BJ (cell line): ENCODE data around the gene DUSP7. TPM values are rescaled to one million over a fixed set of nuclear protein-coding genes. Genes with fewer than 3 reads are reported as not detected.

Experiments
- CTCF ChIA-PET: fragments of 350-600 bp; formaldehyde crosslinking; extraction: SDS; loops from one replicate; lab custom pipeline; 2021; ENCODE audit warnings: antibody characterized with exemption, inconsistent platforms; lab: Yijun Ruan, JAX
- POLR2A ChIA-PET: fragments of 300-600 bp; sonication (Branson Sonifier 250); formaldehyde crosslinking; extraction: SDS; loops from one replicate; lab custom pipeline; 2021; ENCODE audit warnings: antibody characterized with exemption; lab: Charles Lee
- DNase-seq: peaks from one replicate; pipeline ENCODE4 v3.0.0-alpha.2; 2011; ENCODE audit warnings: low read depth
- H3K27me3 ChIP-seq: 2 replicates; pipeline ENCODE4 v1.6.0; 2011; ENCODE audit warnings: low read length; ENCODE audit not compliant: control insufficient read depth, insufficient read depth
- H3K36me3 ChIP-seq: 2 replicates; pipeline ENCODE4 v1.5.1; 2011; ENCODE audit warnings: low read length; ENCODE audit not compliant: control insufficient read depth, insufficient read depth
- H3K4me3 ChIP-seq: 2 replicates; pipeline ENCODE4 v1.5.1; 2011; ENCODE audit warnings: low read depth, mild to moderate bottlenecking, control low read depth, low read length
- polyA plus RNA-seq: library from polyadenylated mRNA; depleted of rRNA; stranded (reverse); fragments of >200 nt; gene quantifications from 2 replicates; pipeline ENCODE4 v1.2.3, GENCODE V29; 2011
- TF ChIP-seq, protein P1 (sequence below): IDR thresholded peaks from 2 replicates; pipeline ENCODE4 v1.5.1; 2011; ENCODE audit warnings: low read depth, mild to moderate bottlenecking, control low read depth, inconsistent platforms, low read length, moderate library complexity; ENCODE audit not compliant: insufficient read depth

The DUSP7 gene
- polyA plus RNA-seq, 1 experiment: 37.0 TPM

DNA sequence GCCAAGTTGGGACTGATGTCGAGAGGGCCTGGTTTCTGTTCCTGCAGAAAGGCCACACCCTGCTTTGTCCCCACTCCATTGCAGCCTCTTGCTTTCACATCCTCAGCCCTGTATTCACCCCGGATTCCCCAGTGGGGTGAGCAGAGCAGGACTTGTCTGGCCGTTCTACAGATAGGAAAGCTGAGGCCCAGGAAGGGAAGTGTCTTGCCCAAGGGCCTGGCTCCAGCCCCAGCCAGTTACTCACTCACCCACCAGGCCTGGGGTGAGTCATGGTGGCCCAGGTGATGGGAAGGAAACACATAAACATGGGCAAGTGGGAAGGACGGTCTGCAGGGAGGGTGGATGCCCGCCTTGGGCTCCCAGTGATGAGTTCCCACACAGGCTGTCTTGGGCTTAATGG is 6.1 kb upstream of the DUSP7 start:
- CTCF ChIA-PET: interaction anchor here (0.5 to 1.1 kb wide), 3 partner anchors 58 to 144 kb away, joined by 3 to 4 read pairs (median 3); no protein-coding TSS in a partner anchor

DNA sequence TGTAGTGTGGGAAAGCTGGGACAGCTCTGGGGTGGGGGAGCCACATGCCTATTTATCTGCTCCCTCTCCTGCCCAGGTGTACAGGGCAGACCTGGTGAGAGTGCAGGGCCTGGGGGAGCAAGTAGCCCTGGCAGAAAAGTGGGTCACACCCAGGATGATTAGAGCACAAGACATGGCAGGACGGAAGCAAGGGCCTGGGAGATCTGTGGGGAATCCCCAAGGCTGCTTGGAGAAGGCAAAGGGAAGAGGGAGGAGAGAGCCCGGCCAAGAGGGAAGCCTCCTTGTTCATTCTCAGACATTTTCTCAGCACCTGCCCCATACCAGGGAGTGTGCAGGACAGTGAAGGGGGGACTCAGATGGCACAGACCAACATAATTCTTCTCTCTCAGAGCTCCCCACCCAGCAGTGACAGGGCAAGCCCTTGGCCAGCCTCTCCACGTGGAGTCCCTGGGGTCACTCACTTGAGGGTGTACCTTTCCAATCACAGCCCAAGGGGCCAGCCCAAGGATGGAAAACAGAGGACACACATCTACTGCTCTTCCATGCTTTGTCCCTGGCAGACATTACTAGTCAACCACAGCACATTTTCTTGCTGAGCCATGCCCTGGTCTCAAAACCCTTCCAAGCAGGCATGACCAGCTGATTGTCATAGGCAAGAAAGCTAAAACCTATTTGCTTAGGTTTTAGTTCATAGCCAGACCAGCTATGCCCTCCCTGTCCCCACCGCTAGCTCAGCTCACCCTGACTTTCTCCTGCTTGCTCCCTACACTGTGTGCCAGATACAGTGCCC is 4.9 kb upstream of the DUSP7 start:
- ChIA-PET POLR2A (no interaction called here), CTCF (interaction anchor here (0.8 to 12.6 kb wide), 3 partner anchors 57 to 94 kb away, joined by 3 to 120 read pairs (median 4); no protein-coding TSS in a partner anchor)
- H3K27me3 ChIP-seq: no peaks in the 10 kb centered on the region
- DNase-seq: no peak
- no peak overlapping the region for H3K4me3 ChIP-seq
- no peaks in the 10 kb centered on the region for H3K36me3 ChIP-seq
- TF ChIP-seq, protein P1, sequence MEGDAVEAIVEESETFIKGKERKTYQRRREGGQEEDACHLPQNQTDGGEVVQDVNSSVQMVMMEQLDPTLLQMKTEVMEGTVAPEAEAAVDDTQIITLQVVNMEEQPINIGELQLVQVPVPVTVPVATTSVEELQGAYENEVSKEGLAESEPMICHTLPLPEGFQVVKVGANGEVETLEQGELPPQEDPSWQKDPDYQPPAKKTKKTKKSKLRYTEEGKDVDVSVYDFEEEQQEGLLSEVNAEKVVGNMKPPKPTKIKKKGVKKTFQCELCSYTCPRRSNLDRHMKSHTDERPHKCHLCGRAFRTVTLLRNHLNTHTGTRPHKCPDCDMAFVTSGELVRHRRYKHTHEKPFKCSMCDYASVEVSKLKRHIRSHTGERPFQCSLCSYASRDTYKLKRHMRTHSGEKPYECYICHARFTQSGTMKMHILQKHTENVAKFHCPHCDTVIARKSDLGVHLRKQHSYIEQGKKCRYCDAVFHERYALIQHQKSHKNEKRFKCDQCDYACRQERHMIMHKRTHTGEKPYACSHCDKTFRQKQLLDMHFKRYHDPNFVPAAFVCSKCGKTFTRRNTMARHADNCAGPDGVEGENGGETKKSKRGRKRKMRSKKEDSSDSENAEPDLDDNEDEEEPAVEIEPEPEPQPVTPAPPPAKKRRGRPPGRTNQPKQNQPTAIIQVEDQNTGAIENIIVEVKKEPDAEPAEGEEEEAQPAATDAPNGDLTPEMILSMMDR: no peak

More for the DNA sequence above, 6.1 kb upstream of the DUSP7 start:
- H3K36me3 ChIP-seq: no peaks in the 10 kb centered on the region
- DNase-seq: peak; percentile 80
- TF ChIP-seq, protein P1: no peak
- H3K4me3 ChIP-seq: no peak overlapping the region
- H3K27me3 ChIP-seq: no peaks in the 10 kb centered on the region
- POLR2A ChIA-PET: no interaction called here

DNA sequence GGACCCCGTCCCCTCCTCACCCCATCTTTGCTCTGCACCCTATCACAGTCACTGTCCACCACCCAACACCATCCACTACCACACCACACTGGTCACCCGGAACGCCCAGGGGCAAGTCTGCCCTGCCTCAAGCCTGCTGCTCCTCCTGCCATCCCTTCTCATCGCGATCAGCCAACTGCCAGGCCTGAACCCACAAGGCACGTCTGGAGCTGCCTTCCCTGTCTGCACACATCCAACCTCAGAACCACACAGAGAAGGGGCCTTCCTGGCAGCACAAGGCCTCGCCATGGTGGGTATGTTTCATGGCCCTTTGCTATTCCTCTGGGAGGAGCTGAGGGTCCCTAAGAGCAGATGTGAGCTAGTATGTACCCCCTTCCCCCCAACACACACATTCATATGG is 3.4 kb upstream of the DUSP7 start:
- no peak overlapping the region for H3K4me3 ChIP-seq
- TF ChIP-seq, protein P1: no peak
- H3K27me3 ChIP-seq: no peaks in the 10 kb centered on the region
- CTCF ChIA-PET: interaction anchor here (0.6 to 12.6 kb wide), 4 partner anchors 17 to 60 kb away, joined by 3 to 120 read pairs (median 4); no protein-coding TSS in a partner anchor
- no peaks in the 10 kb centered on the region for H3K36me3 ChIP-seq
- no peak for DNase-seq
- POLR2A ChIA-PET: no interaction called here

DNA sequence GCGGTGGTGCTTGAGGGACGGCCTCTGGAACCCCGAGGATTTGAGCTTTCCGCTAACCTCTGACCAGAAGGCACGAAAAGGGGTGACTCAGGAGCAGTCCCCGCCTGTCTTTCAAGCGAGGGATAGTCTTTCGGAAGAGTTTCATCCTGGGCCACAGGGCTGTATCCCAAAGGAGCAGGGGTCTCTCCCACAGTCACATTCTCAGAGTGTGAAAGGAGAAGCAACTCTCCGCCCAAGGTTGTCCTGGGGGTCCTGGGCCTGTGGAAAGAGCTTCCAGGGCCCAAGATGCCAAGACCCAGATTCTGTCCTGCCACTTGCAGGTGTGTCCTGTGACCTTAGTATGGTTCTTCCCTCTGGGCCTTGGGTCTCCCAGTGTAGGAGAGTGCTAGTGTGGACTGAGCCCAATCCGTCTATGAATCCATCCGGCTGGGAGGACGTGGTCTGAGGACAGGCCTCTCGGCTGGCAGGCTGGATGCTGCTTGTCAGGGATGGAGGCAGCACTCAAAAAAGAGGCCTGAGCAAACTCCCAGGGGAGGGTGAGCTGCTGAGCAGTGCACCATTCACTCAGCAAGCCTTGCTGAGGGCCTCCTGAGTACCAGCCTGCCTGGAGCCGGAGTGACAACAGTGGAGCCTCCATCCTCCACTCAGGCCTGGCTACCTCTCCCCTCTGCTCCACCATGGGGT is 1.6 kb upstream of the DUSP7 start:
- peak overlapping the region; percentile 50 for H3K4me3 ChIP-seq
- TF ChIP-seq, protein P1: no peak
- CTCF ChIA-PET: interaction anchor here (0.6 to 12.6 kb wide), 6 partner anchors 9 to 736 kb away, joined by 3 to 179 read pairs (median 4); partner anchors contain the start of genes ABHD14A and RRP9
- no peaks in the 10 kb centered on the region for H3K27me3 ChIP-seq
- DNase-seq: no peak
- POLR2A ChIA-PET: interaction anchor here (0.6 kb wide), 1 partner anchor 220 kb away, joined by 3 read pairs; the partner anchor contains the start of gene WDR82
- H3K36me3 ChIP-seq: peaks cover 7% of the 10 kb centered on the region
